ENCODE data around the gene ZNF575. TPM values are rescaled to one million over a fixed set of nuclear protein-coding genes. Genes with fewer than 3 reads are reported as not detected.
"Not testable (repeated sequence)": the region's sequence is repeated elsewhere in the genome, so short reads cannot be mapped to it uniquely, and the experiment has no call there.

Gene ZNF575
- total and polyA plus RNA-seq, 2 donors from 2014 or later: 2.8 to 3.1 TPM

DNA sequence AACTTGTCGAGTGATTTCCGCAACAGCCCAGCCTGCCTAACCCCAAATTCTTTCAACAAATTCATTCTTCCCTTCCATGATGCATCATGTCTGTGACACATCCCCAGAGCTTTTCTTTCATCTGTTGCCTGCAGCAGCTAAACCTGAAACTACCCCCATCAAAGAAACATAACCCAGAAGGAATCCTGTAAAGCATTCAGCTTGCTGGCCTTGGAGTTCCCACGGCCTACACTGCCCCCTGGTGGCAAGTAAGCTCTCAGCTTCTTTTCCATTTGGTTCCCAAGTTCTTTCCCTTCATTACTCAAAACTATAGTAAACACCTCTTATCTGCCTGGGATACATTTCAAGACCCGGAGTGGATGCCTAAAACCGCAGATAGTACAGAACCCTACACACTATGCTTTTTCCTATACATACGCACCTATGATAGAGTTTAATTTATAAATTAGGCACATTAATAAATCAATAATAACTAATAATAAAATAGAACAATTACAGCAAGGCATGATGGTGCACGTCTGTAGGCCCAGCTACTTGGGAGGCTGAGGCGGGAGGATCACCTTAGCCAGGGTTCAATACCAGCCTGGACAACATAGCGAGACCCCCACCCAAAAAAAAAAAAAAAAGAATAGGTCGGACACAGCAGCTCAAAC lies 13.4 kb upstream of the ZNF575 start:
- Histone ChIP-seq H3K9ac (ENCODE audit: low read length in 3 of 3) (no peak overlapping the region), H3K9me3 (ENCODE audit: control insufficient read depth in 2 of 3, insufficient read depth in 1 of 3, low read length in 3 of 3) (no peaks in the 10 kb centered on the region), H3K4me3 (ENCODE audit: low read length in 3 of 3) (no peak overlapping the region), H3K27me3 (ENCODE audit: control insufficient read depth, insufficient read depth, low read length) (no peaks in the 10 kb centered on the region), H3K27ac (ENCODE audit: low read depth in 2 of 2, low read length in 2 of 2) (no peak overlapping the region), H3K4me1 (ENCODE audit: control insufficient read depth in 2 of 3, insufficient read depth in 2 of 3, low read depth in 1 of 3, low read length in 3 of 3) (peaks cover 0 to under 1% (median 0%) of the 10 kb centered on the region in 3 donors), H3K36me3 (ENCODE audit: control insufficient read depth in 2 of 3, insufficient read depth in 3 of 3, low read length in 3 of 3) (peaks cover 0 to 2% (median 0%) of the 10 kb centered on the region in 3 donors)
- TF ChIP-seq CTCF (IDR thresholded peaks at IDR 0.05; ENCODE audit: borderline replicate concordance, extremely low read depth, insufficient read depth): peak; percentile 93
- FAIRE-seq (no peak), DNase-seq (peak; percentile 84 to 92 (median 89))
- intact Hi-C loops (cut with DNase I): loop anchor here (5.0 kb wide), 1 partner anchor 72 kb away; no protein-coding TSS in a partner anchor

- no peak for TF ChIP-seq CTCF (IDR thresholded peaks at IDR 0.05; ENCODE audit: borderline replicate concordance, extremely low read depth, insufficient read depth)
- no peak overlapping the region for H3K27ac ChIP-seq (ENCODE audit: low read depth in 2 of 2, low read length in 2 of 2)
- H3K4me1 ChIP-seq (ENCODE audit: control insufficient read depth in 2 of 3, insufficient read depth in 2 of 3, low read depth in 1 of 3, low read length in 3 of 3): peaks cover 0 to 10% (median 9%) of the 10 kb centered on the region in 3 donors
- H3K4me3 ChIP-seq (ENCODE audit: low read length in 3 of 3): no peak overlapping the region
- DNase-seq (no peak), FAIRE-seq (no peak)
- H3K27me3 ChIP-seq (ENCODE audit: control insufficient read depth, insufficient read depth, low read length): no peaks in the 10 kb centered on the region
- H3K36me3 ChIP-seq (ENCODE audit: control insufficient read depth in 2 of 3, insufficient read depth in 3 of 3, low read length in 3 of 3): peaks cover 0 to 2% (median 0%) of the 10 kb centered on the region in 3 donors
- no peaks in the 10 kb centered on the region for H3K9me3 ChIP-seq (ENCODE audit: control insufficient read depth in 2 of 3, insufficient read depth in 1 of 3, low read length in 3 of 3)
- no peak overlapping the region for H3K9ac ChIP-seq (ENCODE audit: low read length in 3 of 3)
- intact Hi-C loops (cut with DNase I): loop anchor here (5.0 kb wide), 1 partner anchor 76 kb away; no protein-coding TSS in a partner anchor
Observed at GRCh38 chr19:43522929-43523328, 10.1 kb upstream of the ZNF575 start.

DNA sequence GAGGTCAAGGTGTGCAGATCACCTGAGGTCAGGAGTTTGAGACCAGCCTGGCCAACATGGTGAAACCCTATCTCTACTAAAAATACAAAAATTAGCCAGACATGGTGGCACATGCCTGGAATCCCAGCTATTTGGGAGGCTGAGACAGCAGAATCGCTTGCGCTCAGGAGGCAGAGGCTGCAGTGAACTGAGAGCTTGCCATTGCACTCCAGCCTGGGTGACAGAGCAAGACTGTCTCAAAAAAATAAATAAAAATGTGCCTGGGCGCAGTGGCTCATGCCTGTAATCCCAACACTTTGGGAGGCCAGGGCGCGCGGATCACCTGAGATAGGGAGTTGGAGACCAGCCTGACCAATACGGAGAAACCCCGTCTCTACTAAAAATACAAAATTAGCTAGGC lies 9.3 kb upstream of the ZNF575 start:
- H3K27me3 ChIP-seq (ENCODE audit: control insufficient read depth, insufficient read depth, low read length); H3K27ac ChIP-seq (ENCODE audit: low read depth in 2 of 2, low read length in 2 of 2); H3K9me3 ChIP-seq (ENCODE audit: control insufficient read depth in 2 of 3, insufficient read depth in 1 of 3, low read length in 3 of 3); H3K9ac ChIP-seq (ENCODE audit: low read length in 3 of 3); H3K36me3 ChIP-seq (ENCODE audit: control insufficient read depth in 2 of 3, insufficient read depth in 3 of 3, low read length in 3 of 3); FAIRE-seq; DNase-seq; H3K4me3 ChIP-seq (ENCODE audit: low read length in 3 of 3): not testable (repeated sequence)
- peaks cover 0 to 10% (median 9%) of the 10 kb centered on the region in 3 donors for H3K4me1 ChIP-seq (ENCODE audit: control insufficient read depth in 2 of 3, insufficient read depth in 2 of 3, low read depth in 1 of 3, low read length in 3 of 3)
- intact Hi-C loops (cut with DNase I): loop anchor here (5.0 kb wide), 1 partner anchor 76 kb away; no protein-coding TSS in a partner anchor
